HG02885 (cell line): ENCODE results near the gene KLK15.
A peak's percentile ranks its signal among the peaks of the same experiment; 100 is the strongest.

Experiments used
- ATAC-seq: cut with Tn5 transposase; IDR thresholded peaks from one replicate; pipeline ENCODE4 v1.9.1; 2021; ENCODE audit warnings: mild to moderate bottlenecking; ENCODE audit not compliant: unreplicated experiment, poor library complexity

The KLK15 gene

DNA sequence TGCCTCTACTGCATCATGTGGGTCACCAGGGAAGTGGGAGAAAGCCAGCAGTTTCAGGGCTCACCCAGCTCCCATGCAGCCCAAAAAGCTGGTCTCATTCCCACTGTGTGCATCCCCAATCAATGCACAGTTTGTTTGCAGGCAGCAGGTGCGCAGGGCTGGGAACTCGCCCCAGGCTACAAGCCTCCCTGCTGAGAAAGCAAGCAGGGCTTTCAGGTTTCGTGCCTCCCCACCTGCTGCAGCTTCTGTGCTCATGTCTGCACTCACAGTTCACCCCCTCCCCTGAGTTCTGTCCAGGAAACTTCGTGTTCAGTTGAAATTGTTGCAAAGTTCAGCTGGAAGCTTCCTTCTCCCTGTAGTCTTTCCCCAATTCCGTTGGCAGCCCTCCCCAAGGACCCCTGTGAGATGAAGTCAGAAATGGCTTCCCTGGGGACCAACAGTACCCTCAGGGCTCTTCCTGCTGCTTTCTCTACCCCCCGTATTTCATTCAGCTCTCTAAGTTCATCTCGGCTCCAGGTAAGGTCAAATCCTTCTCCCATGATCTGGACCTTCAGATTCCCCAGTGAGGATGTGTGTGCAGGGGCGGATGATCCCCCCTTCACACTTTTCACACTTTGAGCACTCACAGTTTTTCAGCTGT is 11.0 kb upstream of the KLK15 start:
- ATAC-seq: no peak

DNA sequence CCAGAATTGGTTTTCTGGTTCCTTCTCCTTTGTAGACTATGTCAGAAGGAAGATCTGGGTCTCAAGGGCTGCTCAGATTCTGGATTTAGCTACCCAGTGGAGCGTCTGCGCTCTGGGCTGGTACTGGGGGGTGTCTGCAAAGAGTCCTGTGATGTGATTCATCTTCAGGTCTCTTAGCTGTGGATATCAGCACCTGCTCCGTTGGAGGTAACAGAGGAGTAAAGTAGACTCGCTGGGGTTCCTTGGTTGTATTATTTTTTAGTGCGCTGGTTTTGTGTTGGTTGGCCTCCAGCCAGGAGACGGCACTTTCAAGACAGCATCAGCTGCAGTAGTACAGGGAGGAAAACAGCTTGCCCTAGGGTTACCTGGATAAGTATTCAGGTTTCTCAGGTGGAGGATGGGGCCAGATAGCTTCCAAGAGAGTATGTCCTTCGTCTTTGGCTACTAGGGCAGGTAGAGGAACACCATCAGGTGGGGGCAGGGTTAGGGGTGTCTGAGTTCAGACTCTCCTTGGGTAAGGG is 10.4 kb upstream of the KLK15 start:
- no peak for ATAC-seq

DNA sequence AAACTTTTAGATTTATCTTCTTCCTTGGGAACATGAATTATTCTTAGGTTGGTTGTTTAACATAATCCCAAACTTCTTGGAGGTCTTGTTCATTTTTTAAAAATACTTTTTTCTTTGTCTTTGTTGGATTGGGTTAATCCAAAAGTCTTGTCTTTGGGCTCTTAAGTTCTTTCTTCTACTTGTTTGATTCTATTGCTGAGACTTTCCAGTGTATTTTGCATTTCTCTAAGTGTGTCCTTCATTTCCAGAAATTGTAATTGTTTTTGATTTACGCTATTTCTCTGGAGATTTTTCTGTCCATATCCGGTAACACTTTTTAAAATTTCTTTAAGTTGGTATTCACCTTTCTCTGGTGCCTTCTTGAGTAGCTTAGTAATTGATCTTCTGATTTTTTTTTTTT is 9.8 kb upstream of the KLK15 start:
- no peak for ATAC-seq

DNA sequence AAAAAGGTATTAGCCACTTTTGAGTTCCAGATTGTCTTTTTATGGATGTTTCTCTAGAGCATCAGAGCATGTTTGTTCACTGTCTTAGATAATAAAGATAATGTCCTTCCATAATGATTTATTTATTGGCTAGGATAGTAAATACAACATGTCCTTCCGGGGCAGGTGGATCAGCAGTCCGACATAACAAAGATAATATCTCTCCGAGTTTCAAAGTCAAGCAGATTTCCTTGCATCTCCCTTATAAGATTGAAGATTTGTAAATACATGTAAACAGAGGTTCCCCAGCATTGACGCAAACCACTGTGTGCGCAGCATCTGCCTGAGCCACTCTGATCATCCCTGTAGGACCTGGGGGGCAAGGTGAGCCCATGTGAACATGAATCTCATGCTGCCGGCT is 8.8 kb upstream of the KLK15 start:
- no peak for ATAC-seq

DNA sequence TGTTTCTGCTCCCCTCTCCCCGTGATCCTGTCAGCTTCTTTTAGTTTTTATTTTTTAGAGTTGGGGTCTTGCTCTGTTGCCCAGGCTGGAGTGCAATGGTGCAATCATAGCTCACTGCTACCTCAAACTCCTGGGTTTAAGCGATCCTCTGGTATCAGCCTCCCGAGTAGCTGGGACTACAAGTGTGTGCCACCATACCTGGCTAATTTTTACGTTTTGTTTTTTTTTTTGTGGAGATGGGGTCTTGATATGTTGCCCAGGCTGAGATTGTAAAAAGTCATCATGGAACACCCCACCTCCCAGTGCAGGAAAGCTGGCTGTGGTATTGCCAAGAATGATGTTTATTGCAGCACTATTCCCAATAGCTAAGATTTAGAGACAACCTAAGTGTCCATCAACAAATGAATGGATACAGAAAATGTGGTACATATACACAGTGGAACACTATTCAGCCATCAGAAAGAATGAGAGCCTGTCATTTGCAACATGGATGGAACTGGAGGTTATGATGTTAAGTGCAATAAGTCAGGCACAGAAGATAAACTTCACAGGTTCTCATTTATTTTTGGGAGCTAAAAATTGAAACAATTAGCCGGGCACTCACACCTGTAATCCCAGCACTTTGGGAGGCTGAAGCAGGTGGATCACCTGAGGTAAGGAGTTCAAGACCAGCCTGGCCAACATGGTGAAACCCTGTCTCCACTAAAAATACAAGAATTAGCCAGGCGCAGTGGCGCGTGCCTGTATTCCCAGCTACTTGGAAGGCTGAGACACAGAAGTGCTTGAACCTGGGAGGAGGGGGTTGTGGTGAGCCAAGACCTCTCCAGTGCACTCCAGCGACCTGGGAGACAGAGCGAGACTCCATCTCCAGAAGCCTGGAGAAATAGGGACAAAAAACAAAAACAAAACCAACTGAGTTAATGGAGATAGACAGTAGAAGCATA is 6.6 kb upstream of the KLK15 start:
- no peak for ATAC-seq

DNA sequence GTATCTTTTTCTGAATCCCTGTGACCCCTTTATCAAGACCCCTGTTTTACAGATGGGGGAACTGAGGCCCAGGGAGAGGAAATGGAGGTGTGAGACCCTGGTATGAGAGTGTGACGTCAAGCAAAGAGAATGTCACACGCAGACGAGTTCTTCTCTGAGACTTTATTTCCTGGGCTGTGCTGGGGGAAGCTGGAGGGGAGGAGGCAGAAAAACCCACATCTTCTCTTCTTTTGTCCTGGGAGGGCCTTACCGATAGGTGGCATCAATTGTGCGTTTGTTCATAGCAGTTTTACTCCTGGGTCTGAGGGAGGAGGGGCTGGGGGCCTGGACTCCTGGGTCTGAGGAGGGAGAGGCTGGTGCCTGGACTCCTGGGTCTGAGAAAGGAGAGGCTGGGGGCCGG is 4.9 kb upstream of the KLK15 start:
- no peak for ATAC-seq

DNA sequence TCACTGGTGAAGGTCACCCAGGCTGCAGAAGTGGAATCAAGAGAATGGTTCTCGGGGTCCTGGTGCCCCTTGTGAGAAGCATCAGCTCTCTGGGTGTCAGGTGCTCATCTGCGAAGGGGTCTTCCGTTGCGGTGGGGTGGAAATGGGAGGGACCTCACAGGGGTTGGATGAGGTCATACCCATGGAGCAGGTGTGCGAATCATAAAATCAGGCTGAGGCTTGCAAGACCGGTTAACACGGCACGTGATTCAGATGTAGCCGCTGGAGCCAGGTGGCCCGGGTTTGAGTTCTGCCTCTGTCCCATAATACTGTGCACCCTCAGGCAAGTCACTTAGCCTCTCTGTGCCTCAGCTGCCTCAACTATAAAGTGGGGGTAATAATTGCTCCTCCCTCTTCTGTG is 3.9 kb upstream of the KLK15 start:
- no peak for ATAC-seq

DNA sequence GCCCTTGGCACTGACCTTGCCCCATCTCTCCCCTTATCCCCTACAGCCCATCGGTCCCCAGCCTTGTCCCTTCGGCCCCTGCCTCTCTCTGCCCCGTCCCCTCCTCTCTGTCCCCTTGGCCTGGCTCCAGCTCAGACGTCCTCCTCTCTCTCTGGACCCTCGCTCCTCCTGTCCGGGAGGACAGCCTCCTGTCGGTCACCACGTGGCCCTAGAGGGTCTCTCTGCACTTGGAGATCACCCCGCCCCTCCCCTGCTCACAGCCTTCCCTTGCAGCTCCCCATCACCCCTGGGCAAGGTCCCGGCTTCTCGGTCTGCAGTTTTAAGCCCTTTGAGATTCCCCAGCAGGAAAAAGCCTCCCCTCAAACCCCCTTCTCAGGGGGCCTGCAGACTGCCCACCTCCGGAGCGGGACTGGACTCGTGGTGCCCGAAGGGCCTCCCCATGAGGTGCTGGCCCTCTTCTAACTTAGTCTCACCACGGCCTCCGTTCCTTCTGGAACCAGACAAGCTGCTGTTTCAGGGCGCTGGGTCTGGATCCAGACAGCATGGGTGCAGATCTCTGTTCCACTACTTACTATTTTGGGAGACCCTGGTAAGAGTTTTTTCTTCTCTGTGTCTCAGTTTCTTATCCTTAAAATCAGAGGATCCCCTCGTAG is 3.3 kb upstream of the KLK15 start:
- no peak for ATAC-seq

DNA sequence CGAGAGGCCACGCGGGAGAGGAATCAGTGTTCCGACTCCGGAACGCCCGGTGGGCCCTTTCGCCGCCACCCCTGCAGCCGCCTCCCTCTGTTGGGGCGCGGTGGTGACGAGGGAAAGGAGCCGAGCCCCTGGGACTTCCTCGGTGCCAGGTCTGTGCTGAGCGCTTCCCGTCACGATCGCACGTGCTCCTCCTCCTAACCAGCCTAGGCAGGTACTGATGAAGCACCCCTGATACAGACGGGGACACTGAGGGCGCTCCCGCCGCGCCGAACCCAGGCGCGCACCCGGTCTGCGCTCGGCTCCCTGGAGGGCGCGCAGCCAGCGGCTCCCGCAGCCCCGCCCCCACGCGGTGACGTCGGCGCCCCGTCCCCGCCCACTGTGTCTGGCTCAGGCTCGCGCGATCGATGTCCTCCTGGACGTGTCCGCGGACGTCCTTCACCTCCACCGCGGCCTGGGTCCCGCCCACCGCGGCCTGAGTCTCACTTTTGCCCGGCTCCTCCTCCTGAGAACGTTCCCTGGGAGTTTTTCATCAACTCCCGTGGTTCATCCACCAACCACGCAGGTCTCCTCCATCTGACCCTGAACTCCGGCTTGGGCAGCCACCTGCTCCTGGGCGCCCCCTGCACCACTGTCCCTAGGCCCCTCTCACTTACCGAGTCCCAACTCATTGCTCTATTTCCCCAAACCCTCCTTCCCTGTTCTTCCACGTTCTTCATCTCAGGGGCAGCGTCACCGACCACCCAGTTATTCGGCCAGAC is 2.6 kb upstream of the KLK15 start:
- ATAC-seq: peak; percentile 80

DNA sequence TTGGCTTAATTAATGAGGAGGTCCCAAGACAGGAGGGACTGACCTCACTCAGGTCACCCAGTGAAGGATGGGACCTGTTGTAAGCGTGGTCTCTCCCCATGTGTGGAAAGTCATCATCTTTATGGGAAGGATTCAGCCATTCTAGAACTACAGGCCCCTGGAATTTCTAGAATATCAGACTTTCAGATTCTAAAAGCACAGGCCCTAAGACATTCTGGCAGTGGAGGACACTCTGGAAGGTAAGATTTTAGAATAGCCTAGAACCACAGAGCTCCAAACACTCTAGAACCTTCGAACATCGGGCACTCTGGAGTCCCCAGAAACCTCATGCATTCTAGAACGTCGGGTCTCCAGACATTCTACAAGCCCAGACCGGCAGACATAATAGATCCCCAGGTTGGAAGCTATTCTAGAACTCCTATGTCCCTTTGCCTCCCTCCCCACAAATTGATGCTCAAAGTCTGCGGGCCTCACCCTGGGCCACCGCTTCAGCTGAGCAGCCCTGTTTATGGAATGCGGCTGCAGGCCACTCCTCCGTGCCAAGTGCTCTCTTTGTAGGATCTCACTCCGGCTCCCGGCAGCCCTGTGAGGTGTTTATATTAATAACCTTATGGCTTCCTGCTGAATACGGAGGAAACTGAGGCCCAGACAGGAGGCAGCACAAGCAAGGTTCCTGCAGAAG is 1.9 kb upstream of the KLK15 start:
- ATAC-seq: no peak

DNA sequence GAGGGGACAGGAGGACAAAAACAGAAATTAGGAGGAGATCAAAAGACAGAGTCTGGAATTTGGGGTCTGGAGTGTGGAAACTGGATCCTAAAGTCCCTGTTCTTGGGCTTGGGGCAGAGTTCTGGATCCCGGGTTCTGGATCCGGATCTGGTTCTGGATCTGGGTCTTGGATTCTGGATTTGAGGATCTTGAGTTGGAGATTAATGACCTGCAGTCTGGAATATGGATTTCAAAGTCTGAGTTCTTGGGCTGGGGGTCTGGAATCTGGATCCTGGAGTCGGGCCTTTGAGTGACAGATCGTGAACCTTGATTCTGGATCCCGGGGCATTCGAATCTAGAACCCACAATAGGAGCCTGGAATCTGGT is 411 bp upstream of the KLK15 start:
- ATAC-seq: no peak

DNA sequence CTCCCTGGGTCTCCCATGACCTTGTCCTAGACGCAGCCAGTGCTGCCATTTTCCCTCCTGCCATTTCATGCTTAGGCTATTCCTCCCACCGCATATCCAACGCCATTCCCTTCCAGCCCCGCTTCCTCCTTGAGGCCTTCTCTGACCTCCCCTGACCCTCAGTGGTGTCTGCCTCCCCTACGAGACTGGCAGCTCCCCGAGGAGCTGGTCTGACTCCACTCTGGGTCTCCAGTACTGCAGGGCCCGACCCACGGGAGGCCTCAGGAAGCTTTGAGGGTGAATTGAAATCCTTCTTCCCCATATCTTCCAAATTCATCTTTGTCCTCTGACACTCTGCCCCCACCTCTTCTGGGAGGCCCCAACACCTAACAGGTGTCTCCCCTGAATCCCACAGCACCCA is 708 bp downstream of the KLK15 start:
- no peak for ATAC-seq

DNA sequence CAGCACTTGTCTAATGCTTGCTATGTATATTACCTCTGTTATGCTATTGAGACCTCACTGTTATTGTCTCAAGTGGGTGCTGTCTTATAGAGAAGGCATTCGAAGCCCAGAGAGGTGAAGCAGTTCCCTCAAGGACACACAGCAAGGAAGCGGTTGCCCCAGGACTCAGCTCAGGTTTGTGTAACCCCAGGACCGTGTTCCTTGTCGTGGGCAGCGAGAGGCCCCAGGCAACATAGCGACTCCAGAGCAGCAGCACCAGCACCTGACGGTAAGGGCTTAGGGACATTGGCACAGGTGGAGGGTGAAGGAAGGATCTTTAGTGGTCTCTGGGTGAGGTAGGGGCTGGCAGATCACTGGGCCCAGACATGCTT is 2.4 kb downstream of the KLK15 start:
- no peak for ATAC-seq

DNA sequence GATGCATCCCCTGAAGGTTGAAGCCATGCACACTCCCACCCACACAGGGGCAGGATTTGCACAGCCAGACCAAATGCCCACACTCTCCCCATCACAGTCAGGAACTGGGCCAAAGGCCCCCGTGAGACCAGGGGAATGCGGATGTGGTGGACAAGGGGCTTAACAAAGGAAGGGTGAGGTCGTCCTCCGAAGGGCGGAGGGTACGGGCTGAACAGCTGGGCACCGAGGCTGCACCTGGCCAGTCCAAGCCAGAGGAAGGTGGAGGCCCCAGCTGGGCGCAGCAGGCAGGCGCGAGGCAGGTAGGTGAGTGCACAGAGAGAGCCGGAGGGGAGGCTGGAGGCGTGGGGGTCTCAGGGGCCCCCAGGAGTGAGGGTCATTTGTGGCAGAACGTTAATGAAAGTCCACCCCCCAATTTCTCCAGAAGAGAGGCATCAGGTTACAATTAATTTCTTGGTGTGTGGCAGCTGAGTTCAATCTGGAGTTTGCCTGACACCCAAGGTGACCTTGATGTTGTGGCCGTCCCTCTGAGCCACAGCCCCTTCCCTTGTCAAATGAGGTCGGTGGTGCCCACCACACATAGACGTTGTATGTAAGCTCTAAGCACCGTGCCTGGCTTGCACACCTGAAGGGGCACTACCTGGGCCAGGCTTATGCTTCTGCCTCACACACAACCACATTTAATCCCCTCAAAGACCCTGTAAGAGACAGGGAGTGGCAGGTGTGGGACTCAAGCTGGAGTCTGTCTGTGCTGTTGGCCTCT is 2.9 kb downstream of the KLK15 start:
- no peak for ATAC-seq

DNA sequence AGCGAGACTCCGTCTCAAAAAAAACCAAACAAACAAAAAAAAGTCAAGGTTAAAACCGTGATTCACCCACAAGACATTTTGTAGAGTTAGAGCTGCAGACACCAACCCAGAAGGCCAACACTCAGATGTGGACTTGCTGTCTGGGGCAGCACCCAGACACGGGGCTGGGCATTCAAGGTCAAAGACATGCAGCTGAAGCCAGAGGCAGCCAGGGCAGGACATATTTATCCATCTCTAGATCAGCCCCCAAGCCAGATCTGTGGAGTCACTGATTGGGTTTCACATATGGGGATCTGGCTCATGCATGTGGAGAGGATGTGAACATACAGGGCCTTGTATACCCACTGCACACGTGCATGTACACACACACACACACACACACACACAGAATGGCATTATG is 3.6 kb downstream of the KLK15 start:
- ATAC-seq: no peak

DNA sequence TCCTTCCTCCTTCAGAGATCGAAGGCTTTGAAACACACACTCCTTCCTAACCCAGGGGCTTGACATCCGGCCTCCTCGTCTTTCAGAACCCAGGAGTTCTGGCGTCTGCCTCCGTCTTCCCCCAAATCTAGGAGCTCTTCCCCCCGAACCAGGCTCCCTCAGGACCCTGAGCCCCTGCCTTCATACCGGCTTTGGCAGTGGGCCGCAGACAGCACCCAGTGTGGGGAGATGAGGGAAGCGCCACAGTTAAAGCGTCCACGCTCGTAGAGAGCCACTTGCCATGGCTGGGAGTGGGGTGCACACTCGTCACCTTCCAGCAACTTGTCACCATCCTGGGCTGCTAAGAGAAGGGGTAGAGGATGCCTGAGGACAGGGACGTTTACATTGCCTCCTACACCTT is 5.9 kb downstream of the KLK15 start:
- ATAC-seq: no peak

DNA sequence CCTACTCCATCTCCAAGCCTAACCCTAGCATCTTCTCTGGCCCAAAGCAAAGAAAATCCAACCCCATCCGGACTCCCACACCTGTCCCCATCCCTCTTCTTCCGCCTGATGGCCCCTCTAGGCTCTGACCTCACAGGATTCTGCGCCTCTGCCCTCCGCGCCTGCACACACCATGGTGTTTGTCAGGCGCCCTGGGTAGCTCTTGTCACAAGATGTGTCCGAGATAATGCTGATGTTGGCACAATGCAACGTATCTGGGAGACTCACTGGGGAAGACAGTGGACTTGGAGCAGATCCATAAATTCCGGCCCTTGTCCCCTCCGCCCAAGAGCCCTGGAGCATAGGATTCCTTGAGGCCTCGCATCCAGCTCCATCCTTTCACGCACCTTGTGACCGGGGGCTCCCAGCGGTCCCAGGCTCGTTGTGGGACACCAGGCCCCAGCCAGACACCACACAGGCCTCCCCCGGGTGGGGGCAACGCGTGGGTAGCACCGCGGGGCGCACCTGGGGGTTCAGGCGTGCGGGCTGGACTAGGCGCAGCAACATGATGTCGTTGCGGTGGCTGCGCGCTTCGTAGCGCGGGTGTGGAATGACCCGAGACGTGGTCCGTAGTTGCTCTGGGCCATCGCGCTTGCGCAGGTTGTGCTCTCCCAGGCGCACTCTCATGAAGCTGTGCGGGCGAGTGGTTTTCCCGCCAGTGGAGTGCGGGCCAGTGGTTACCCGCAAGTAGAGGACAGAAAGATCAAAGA is 6.7 kb downstream of the KLK15 start:
- no peak for ATAC-seq

DNA sequence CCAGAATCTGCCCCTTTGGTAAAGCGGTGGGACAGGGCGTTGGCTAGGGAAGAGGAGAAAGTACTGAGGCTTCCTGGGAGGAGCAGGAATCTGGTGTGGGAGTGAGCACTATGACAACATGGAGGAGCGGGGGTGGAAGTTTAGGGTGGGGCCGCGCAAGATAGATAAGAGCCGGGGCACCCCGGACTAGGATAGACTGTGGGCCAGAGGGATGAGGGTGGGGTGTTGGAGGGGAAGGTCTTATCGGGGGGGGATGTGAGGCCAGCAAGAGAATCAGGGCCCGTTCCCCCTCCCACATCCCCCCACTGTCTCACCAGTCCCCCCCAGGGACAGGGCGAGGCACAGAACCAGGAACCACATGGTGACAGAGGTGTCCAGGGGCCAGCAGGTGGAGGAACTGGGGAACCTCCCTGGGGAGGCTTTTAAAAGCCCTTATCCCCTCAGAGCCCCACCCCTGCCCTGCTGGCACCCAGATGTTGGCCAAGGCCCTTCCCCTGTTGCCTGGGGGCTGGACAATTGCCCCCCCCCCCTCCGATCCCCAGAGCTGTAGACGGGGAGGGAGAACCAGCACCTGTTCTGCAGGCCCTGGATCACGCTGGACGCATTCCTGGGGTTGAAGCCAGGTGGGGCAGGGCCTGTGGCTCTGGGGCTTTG is 9.9 kb downstream of the KLK15 start, which contains the start of gene KLK1:
Gene KLK1, minus strand, starts transcription at position 399 of the 654 bp plus-strand sequence. Its CDS starts 39 bp downstream, at position 360.
- no peak for ATAC-seq
